ENCODE measurements around the gene UGT1A6.

UGT1A6 gene

GRCh38 chr2:233807215-233807865, 114.7 kb downstream of the UGT1A6 start:
- DNase-seq (ENCODE audit: extremely low read depth, low read depth), result no peak

GRCh38 chr2:233807966-233808935, 115.6 kb downstream of the UGT1A6 start:
- no peak for DNase-seq (ENCODE audit: extremely low read depth, low read depth)
- no peak for TF ChIP-seq CTCF (IDR thresholded peaks at IDR 0.05; ENCODE audit: low read depth, low read length)

More at GRCh38 chr2:233807215-233807865, 114.7 kb downstream of the UGT1A6 start:
- TF ChIP-seq CTCF (IDR thresholded peaks at IDR 0.05; ENCODE audit: low read depth, low read length), result no peak

GRCh38 chr2:233810385-233810784, 117.7 kb downstream of the UGT1A6 start:
- DNase-seq (ENCODE audit: extremely low read depth, low read depth), result no peak
- TF ChIP-seq CTCF (IDR thresholded peaks at IDR 0.05; ENCODE audit: low read depth, low read length), result no peak

GRCh38 chr2:233811087-233811486, 118.4 kb downstream of the UGT1A6 start:
- DNase-seq (ENCODE audit: extremely low read depth, low read depth), result no peak

GRCh38 chr2:233811732-233812131, 119.0 kb downstream of the UGT1A6 start:
- no peak for DNase-seq (ENCODE audit: extremely low read depth, low read depth)

More at GRCh38 chr2:233811087-233811486, 118.4 kb downstream of the UGT1A6 start:
- no peak for TF ChIP-seq CTCF (IDR thresholded peaks at IDR 0.05; ENCODE audit: low read depth, low read length)

GRCh38 chr2:233813236-233814055, 120.8 kb downstream of the UGT1A6 start:
- TF ChIP-seq CTCF (IDR thresholded peaks at IDR 0.05; ENCODE audit: low read depth, low read length), result no peak

More at GRCh38 chr2:233811732-233812131, 119.0 kb downstream of the UGT1A6 start:
- no peak for TF ChIP-seq CTCF (IDR thresholded peaks at IDR 0.05; ENCODE audit: low read depth, low read length)

More at GRCh38 chr2:233813236-233814055, 120.8 kb downstream of the UGT1A6 start:
- DNase-seq (ENCODE audit: extremely low read depth, low read depth), result no peak

All from AG09319 (cell line).